ENCODE measurements around the gene NHLRC2.

Gene NHLRC2

GRCh38 chr10:113894581-113894980, 40.1 kb downstream of the NHLRC2 start:
- Histone ChIP-seq H4K12ac (ENCODE audit: low read depth, low read length) (no peak overlapping the region), H3K79me1 (ENCODE audit: low read length) (no peaks in the 10 kb centered on the region), H2BK12ac (ENCODE audit: low read length) (no peak overlapping the region), H3K27ac (ENCODE audit: low read depth, low read length) (no peak overlapping the region), H3K36me3 (ENCODE audit: control insufficient read depth in 1 of 2, insufficient read depth in 2 of 2, low read length in 2 of 2) (peaks cover 3 to 4% of the 10 kb centered on the region in 2 experiments), H3K4me2 (ENCODE audit: low read length) (no peak overlapping the region), H3K4ac (ENCODE audit: low read depth, low read length) (no peak overlapping the region), H3K9me3 (ENCODE audit: insufficient read depth, low read depth, low read length) (no peaks in the 10 kb centered on the region), H3K23ac (ENCODE audit: low read length) (no peak overlapping the region), H2AK5ac (ENCODE audit: low read length) (no peak overlapping the region), H3K4me3 (ENCODE audit: low read depth, low read length) (no peak overlapping the region), H3K4me1 (ENCODE audit: control insufficient read depth in 1 of 2, insufficient read depth in 2 of 2, low read length in 2 of 2) (no peaks in the 10 kb centered on the region), H4K91ac (ENCODE audit: low read depth, low read length) (no peak overlapping the region), H3K27me3 (ENCODE audit: insufficient read depth, low read length) (no peaks in the 10 kb centered on the region), H3K14ac (ENCODE audit: low read length) (no peak overlapping the region), H2BK5ac (ENCODE audit: low read depth, low read length, poor library complexity) (no peak overlapping the region), H4K8ac (ENCODE audit: low read depth, low read length) (no peak overlapping the region), H3K18ac (ENCODE audit: low read length) (no peak overlapping the region), H3K9ac (ENCODE audit: low read length) (no peak overlapping the region), H3K79me2 (ENCODE audit: control insufficient read depth, insufficient read depth, low read length, poor library complexity) (no peaks in the 10 kb centered on the region), H2BK120ac (ENCODE audit: insufficient read depth, low read length, poor library complexity) (no peak overlapping the region), H2AFZ (ENCODE audit: insufficient read depth, low read length, poor library complexity) (no peak overlapping the region)
- no peak for DNase-seq
- no CpG with 5 or more reads among the region's 1 CpG for WGBS (ENCODE audit: extremely low coverage, insufficient coverage, insufficient read length)

- no peak overlapping the region for H2BK120ac ChIP-seq (ENCODE audit: insufficient read depth, low read length, poor library complexity)
- H2AK5ac ChIP-seq (ENCODE audit: low read length): no peak overlapping the region
- H2BK5ac ChIP-seq (ENCODE audit: low read depth, low read length, poor library complexity): no peak overlapping the region
- H4K12ac ChIP-seq (ENCODE audit: low read depth, low read length): no peak overlapping the region
- DNase-seq: peak in 1 of 2 donors; percentile 61
- H2AFZ ChIP-seq (ENCODE audit: insufficient read depth, low read length, poor library complexity): no peak overlapping the region
- H3K14ac ChIP-seq (ENCODE audit: low read length): no peak overlapping the region
- no peaks in the 10 kb centered on the region for H3K4me1 ChIP-seq (ENCODE audit: control insufficient read depth in 1 of 2, insufficient read depth in 2 of 2, low read length in 2 of 2)
- H4K8ac ChIP-seq (ENCODE audit: low read depth, low read length): no peak overlapping the region
- no peaks in the 10 kb centered on the region for H3K9me3 ChIP-seq (ENCODE audit: insufficient read depth, low read depth, low read length)
- H3K27ac ChIP-seq (ENCODE audit: low read depth, low read length): no peak overlapping the region
- H3K27me3 ChIP-seq (ENCODE audit: insufficient read depth, low read length): no peaks in the 10 kb centered on the region
- H3K9ac ChIP-seq (ENCODE audit: low read length): no peak overlapping the region
- no peak overlapping the region for H3K23ac ChIP-seq (ENCODE audit: low read length)
- no peak overlapping the region for H3K4me3 ChIP-seq (ENCODE audit: low read depth, low read length)
- peaks cover 3 to 4% of the 10 kb centered on the region in 2 experiments for H3K36me3 ChIP-seq (ENCODE audit: control insufficient read depth in 1 of 2, insufficient read depth in 2 of 2, low read length in 2 of 2)
- no peaks in the 10 kb centered on the region for H3K79me2 ChIP-seq (ENCODE audit: control insufficient read depth, insufficient read depth, low read length, poor library complexity)
- H3K79me1 ChIP-seq (ENCODE audit: low read length): no peaks in the 10 kb centered on the region
- no peak overlapping the region for H2BK12ac ChIP-seq (ENCODE audit: low read length)
- H3K4me2 ChIP-seq (ENCODE audit: low read length): no peak overlapping the region
- H4K91ac ChIP-seq (ENCODE audit: low read depth, low read length): no peak overlapping the region
- H3K18ac ChIP-seq (ENCODE audit: low read length): no peak overlapping the region
- no peak overlapping the region for H3K4ac ChIP-seq (ENCODE audit: low read depth, low read length)
Measured at GRCh38 chr10:113895018-113895417, 40.6 kb downstream of the NHLRC2 start.

DNA sequence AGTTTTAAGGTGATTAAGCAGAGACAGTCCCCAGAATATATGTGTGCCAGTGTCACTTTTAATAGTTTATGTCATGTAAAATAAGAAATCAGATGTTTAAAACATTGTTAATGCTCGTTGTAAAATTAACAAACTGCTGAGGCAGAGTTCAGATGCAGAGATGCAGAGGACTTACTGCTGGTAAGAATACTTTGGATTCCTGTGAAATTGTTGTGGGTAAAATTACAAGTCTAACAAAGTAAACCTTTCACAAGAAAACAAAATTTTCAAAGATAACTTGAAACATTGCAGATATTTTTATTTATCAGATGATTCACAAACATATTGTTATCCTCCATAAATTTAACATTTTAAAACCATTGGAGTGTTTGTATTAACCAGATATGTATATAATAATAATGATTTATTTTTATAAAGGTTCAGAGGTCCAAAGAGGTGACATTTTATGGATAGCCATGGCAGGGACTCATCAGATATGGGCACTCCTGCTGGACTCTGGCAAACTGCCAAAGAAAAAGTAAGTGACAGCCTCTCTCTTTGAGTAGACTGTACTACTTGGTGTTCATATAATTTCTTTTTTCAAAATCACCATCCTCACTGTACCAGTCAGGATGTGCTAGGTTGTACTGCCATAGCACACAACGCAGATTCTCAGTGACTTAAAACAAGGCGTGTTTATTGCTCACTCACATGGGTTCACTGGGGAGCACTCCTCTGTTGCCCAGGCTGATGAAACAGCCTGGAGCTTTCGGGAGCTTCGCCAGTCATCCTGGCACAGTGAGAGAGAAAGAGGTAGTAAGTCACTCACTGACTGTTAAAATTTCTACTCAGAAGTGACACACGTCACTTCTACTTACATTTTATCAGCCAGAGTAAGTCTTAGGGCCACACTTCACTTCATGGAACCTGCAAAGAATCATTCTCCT, 43.5 kb downstream of the NHLRC2 start:
- WGBS (ENCODE audit: extremely low coverage, insufficient coverage, insufficient read length): no CpG with 5 or more reads among the region's 6 CpGs
- Histone ChIP-seq H3K4me1 (ENCODE audit: control insufficient read depth in 1 of 2, insufficient read depth in 2 of 2, low read length in 2 of 2) (no peaks in the 10 kb centered on the region), H3K4ac (ENCODE audit: low read depth, low read length) (no peak overlapping the region)

GRCh38 chr10:113899952-113900598, 45.6 kb downstream of the NHLRC2 start:
- Histone ChIP-seq H2BK12ac (ENCODE audit: low read length) (no peak overlapping the region), H3K9me3 (ENCODE audit: insufficient read depth, low read depth, low read length) (no peaks in the 10 kb centered on the region)

More for the DNA sequence above, 43.5 kb downstream of the NHLRC2 start:
- H2BK12ac ChIP-seq (ENCODE audit: low read length): no peak overlapping the region
- no peaks in the 10 kb centered on the region for H3K79me2 ChIP-seq (ENCODE audit: control insufficient read depth, insufficient read depth, low read length, poor library complexity)
- peaks cover 6% of the 10 kb centered on the region in 2 experiments for H3K36me3 ChIP-seq (ENCODE audit: control insufficient read depth in 1 of 2, insufficient read depth in 2 of 2, low read length in 2 of 2)
- H3K4me2 ChIP-seq (ENCODE audit: low read length): no peak overlapping the region
- H3K9ac ChIP-seq (ENCODE audit: low read length): no peak overlapping the region
- peak; percentile 8 to 70 for DNase-seq
- H4K8ac ChIP-seq (ENCODE audit: low read depth, low read length): no peak overlapping the region
- no peak overlapping the region for H3K18ac ChIP-seq (ENCODE audit: low read length)
- no peak overlapping the region for H4K91ac ChIP-seq (ENCODE audit: low read depth, low read length)
- no peak overlapping the region for H3K4me3 ChIP-seq (ENCODE audit: low read depth, low read length)
- no peaks in the 10 kb centered on the region for H3K9me3 ChIP-seq (ENCODE audit: insufficient read depth, low read depth, low read length)
- H2AK5ac ChIP-seq (ENCODE audit: low read length): no peak overlapping the region
- no peak overlapping the region for H3K27ac ChIP-seq (ENCODE audit: low read depth, low read length)
- no peak overlapping the region for H3K14ac ChIP-seq (ENCODE audit: low read length)
- no peaks in the 10 kb centered on the region for H3K27me3 ChIP-seq (ENCODE audit: insufficient read depth, low read length)
- no peak overlapping the region for H3K23ac ChIP-seq (ENCODE audit: low read length)
- no peak overlapping the region for H2BK5ac ChIP-seq (ENCODE audit: low read depth, low read length, poor library complexity)
- no peak overlapping the region for H2BK120ac ChIP-seq (ENCODE audit: insufficient read depth, low read length, poor library complexity)
- H2AFZ ChIP-seq (ENCODE audit: insufficient read depth, low read length, poor library complexity): no peak overlapping the region
- H4K12ac ChIP-seq (ENCODE audit: low read depth, low read length): no peak overlapping the region
- H3K79me1 ChIP-seq (ENCODE audit: low read length): no peaks in the 10 kb centered on the region

More at GRCh38 chr10:113899952-113900598, 45.6 kb downstream of the NHLRC2 start:
- Histone ChIP-seq H3K4me1 (ENCODE audit: control insufficient read depth in 1 of 2, insufficient read depth in 2 of 2, low read length in 2 of 2) (no peaks in the 10 kb centered on the region), H3K36me3 (ENCODE audit: control insufficient read depth in 1 of 2, insufficient read depth in 2 of 2, low read length in 2 of 2) (peaks cover 6 to 8% of the 10 kb centered on the region in 2 experiments), H3K18ac (ENCODE audit: low read length) (no peak overlapping the region), H3K27me3 (ENCODE audit: insufficient read depth, low read length) (no peaks in the 10 kb centered on the region), H3K4me2 (ENCODE audit: low read length) (no peak overlapping the region), H3K14ac (ENCODE audit: low read length) (no peak overlapping the region), H2AK5ac (ENCODE audit: low read length) (no peak overlapping the region), H3K23ac (ENCODE audit: low read length) (no peak overlapping the region), H3K79me2 (ENCODE audit: control insufficient read depth, insufficient read depth, low read length, poor library complexity) (no peaks in the 10 kb centered on the region), H3K4ac (ENCODE audit: low read depth, low read length) (no peak overlapping the region), H2BK5ac (ENCODE audit: low read depth, low read length, poor library complexity) (no peak overlapping the region), H3K79me1 (ENCODE audit: low read length) (no peaks in the 10 kb centered on the region), H2BK120ac (ENCODE audit: insufficient read depth, low read length, poor library complexity) (no peak overlapping the region), H3K9ac (ENCODE audit: low read length) (no peak overlapping the region), H2AFZ (ENCODE audit: insufficient read depth, low read length, poor library complexity) (no peak overlapping the region), H4K8ac (ENCODE audit: low read depth, low read length) (no peak overlapping the region), H4K12ac (ENCODE audit: low read depth, low read length) (no peak overlapping the region), H4K91ac (ENCODE audit: low read depth, low read length) (no peak overlapping the region), H3K4me3 (ENCODE audit: low read depth, low read length) (no peak overlapping the region), H3K27ac (ENCODE audit: low read depth, low read length) (no peak overlapping the region)
- no CpG with 5 or more reads among the region's 2 CpGs for WGBS (ENCODE audit: extremely low coverage, insufficient coverage, insufficient read length)
- DNase-seq: no peak

All from trophoblast cell (in vitro differentiated cells and primary cell).